H1 (cell line): Measurements from ENCODE around the gene MAP2K1. TPM values are rescaled to one million over a fixed set of nuclear protein-coding genes. Genes with fewer than 3 reads are reported as not detected.

Source experiments
- CHD7 ChIP-seq: fragments of 300-600 bp; sonication (generic); IDR thresholded peaks from 2 replicates; pipeline ENCODE4 v1.7.1; 2012; ENCODE audit warnings: low read length, moderate library complexity, mild to moderate bottlenecking, inconsistent platforms; ENCODE audit not compliant: insufficient replicate concordance
- JUN ChIP-seq: IDR thresholded peaks from 2 replicates; pipeline ENCODE4 v1.6.1; 2011; ENCODE audit warnings: low read depth, mild to moderate bottlenecking, improper control_type of control experiment, low read length
- polyA plus RNA-seq, 7 experiments: library from polyadenylated mRNA; depleted of rRNA in 3 of 7; stranded (reverse) in 5 of 7; unstranded in 2 of 7; fragments of >200 nt in 5 of 7; fragments of 200-250 nt in 2 of 7; gene quantifications; 1 replicate in 5 of 7; 2 replicates in 1 of 7; 4 replicates in 1 of 7; pipeline versions ENCODE4 v1.2.1 to v1.2.3, GENCODE V29; 2011 to 2013; ENCODE audit warnings: missing spikeins in 2 of 7, mixed read lengths in 2 of 7
- total RNA-seq: library from RNA; stranded (reverse); fragmentation: NEBNext Ultra II Directional; extraction: Animal tissue kit (Norgen Biotek cat#: 25700); gene quantifications from 2 replicates; pipeline ENCODE4 v1.2.1, GENCODE V29; 2021

The MAP2K1 gene
- total and polyA plus RNA-seq, 2 of the 8 experiments (the other 6 are each of a cell fraction or from before 2014, with no cell fraction given), result 54.7 to 78.2 TPM

DNA sequence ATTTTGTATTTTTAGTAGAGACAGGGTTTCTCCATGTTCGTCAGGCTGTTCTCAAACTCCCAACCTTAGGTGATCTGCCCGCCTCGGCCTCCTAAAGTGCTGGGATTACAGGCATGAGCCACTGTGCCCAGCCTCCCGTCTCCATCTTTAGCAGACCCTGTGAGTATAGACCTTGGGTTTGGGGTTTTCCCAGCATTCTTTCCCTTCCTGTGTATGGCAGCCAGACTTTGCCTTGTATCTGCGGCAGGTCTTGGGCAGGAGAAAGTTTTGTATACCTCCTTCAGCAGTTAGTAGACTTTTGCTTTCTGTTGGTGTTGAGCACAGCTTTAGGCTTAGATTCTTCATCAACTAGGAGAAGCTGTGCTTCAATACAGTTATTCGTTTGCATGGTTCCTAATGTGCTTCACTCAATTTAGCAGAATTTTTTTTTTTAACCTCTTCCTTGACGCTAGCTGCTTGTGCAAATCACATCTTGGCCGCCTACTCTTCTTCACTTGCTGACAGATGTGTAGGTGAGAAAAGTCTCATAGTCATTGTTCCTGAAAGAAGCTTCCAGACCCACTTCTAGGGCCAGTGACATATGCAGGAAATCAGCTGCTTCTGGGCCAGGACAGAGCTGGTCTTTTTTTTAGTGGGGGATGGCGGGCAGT is 38.4 kb downstream of the MAP2K1 start (continued):
- no peak for TF ChIP-seq CHD7
- no peak for TF ChIP-seq JUN
